Activated T-cell treated with anti-CD3 and anti-CD28 coated beads for 1 hour (primary cell): Measurements from ENCODE around the gene HDAC7.
"Not testable (repeated sequence)": the region's sequence is repeated elsewhere in the genome, so short reads cannot be mapped to it uniquely, and the experiment has no call there.

Experiments used
- DNase-seq: peaks from one replicate; pipeline ENCODE4 v3.0.0-alpha.2; 2020; ENCODE audit warnings: low read depth

Gene HDAC7

GRCh38 chr12:47828008-47828975 is 8.6 kb upstream of the HDAC7 start:
- DNase-seq, result no peak

GRCh38 chr12:47825173-47825639 is 5.5 kb upstream of the HDAC7 start:
- no peak for DNase-seq

GRCh38 chr12:47824635-47825034 is 4.9 kb upstream of the HDAC7 start:
- DNase-seq, result no peak

- DNase-seq, result no peak
These were observed 4.5 kb upstream of the HDAC7 start for GRCh38 chr12:47824198-47824597.

GRCh38 chr12:47823422-47824086 is 3.9 kb upstream of the HDAC7 start:
- DNase-seq, result no peak

- no peak for DNase-seq
These were observed 3.2 kb upstream of the HDAC7 start for GRCh38 chr12:47822863-47823262.

- DNase-seq, result no peak
These were observed 2.7 kb upstream of the HDAC7 start for GRCh38 chr12:47822401-47822800.

GRCh38 chr12:47821346-47821706 is 1.6 kb upstream of the HDAC7 start:
- no peak for DNase-seq

- no peak for DNase-seq
These were observed 1.1 kb upstream of the HDAC7 start for GRCh38 chr12:47820631-47821345.

GRCh38 chr12:47819138-47819895 is 386 bp downstream of the HDAC7 start:
- no peak for DNase-seq

GRCh38 chr12:47818467-47819137 is 1.1 kb downstream of the HDAC7 start:
- no peak for DNase-seq

- DNase-seq, result no peak
These were observed 1.7 kb downstream of the HDAC7 start for GRCh38 chr12:47818007-47818376.

- DNase-seq, result no peak
These were observed 2.3 kb downstream of the HDAC7 start for GRCh38 chr12:47817272-47818006.

GRCh38 chr12:47816403-47817271 is 3.1 kb downstream of the HDAC7 start:
- DNase-seq, result no peak

- DNase-seq, result not testable (repeated sequence)
These were observed 4.3 kb downstream of the HDAC7 start for GRCh38 chr12:47815447-47815846.

GRCh38 chr12:47814539-47815170 is 5.0 kb downstream of the HDAC7 start:
- DNase-seq, result no peak

GRCh38 chr12:47813511-47814196 is 6.0 kb downstream of the HDAC7 start:
- no peak for DNase-seq

GRCh38 chr12:47812797-47813510 is 6.7 kb downstream of the HDAC7 start:
- peak; percentile 85 for DNase-seq
